Lower lobe of right lung (tissue), 2 donors: ENCODE measurements around the gene MTG1. TPM values are rescaled to one million over a fixed set of nuclear protein-coding genes. Genes with fewer than 3 reads are reported as not detected.

Experiments
- ATAC-seq, 2 donors: fragments of 200-7000 bp; cut with Tn5 transposase; one replicate each; pipeline ENCODE4 v1.9.1; 2020 to 2022; ENCODE audit warnings: mild to moderate bottlenecking in 2 of 2, moderate library complexity in 2 of 2
- DNase-seq: peaks from one replicate; pipeline ENCODE4 v3.0.0-alpha.2; 2020
- H3K27ac ChIP-seq: fragments of 200-600 bp; one replicate; pipeline ENCODE4 v1.8.0; 2022
- H3K27me3 ChIP-seq: fragments of 200-600 bp; one replicate; pipeline ENCODE4 v1.8.0; 2022; ENCODE audit warnings: low read depth
- H3K36me3 ChIP-seq: fragments of 200-600 bp; one replicate; pipeline ENCODE4 v1.8.0; 2022; ENCODE audit warnings: mild to moderate bottlenecking
- H3K4me1 ChIP-seq: fragments of 200-600 bp; one replicate; pipeline ENCODE4 v1.8.0; 2022
- H3K4me3 ChIP-seq: fragments of 200-600 bp; one replicate; pipeline ENCODE4 v1.8.0; 2022; ENCODE audit warnings: mild to moderate bottlenecking
- H3K9me3 ChIP-seq: fragments of 200-600 bp; one replicate; pipeline ENCODE4 v1.8.0; 2022
- CTCF ChIP-seq: fragments of 200-600 bp; IDR thresholded peaks from one replicate; pipeline ENCODE4 v1.8.0; 2022; ENCODE audit warnings: antibody characterized with exemption, mild to moderate bottlenecking
- intact Hi-C: fragments of 100-400 bp; cut with DNase I; formaldehyde crosslinking; loops from one replicate; pipeline ENCODE4 v1.11.0; 2022
- total RNA-seq: library from RNA; stranded (reverse); fragmentation: NEBNext Ultra II Directional; extraction: Animal tissue kit (Norgen Biotek cat#: 25700); gene quantifications from one replicate; pipeline ENCODE4 v1.2.1, GENCODE V29; 2021
- donor health status: DM: no; HTN: yes; CAD: no; lungs with severe emphysema.

Gene MTG1
- total RNA-seq, 1 donor from 2014 or later: 41.7 TPM

GRCh38 chr10:133353988-133354605 lies 39.9 kb upstream of the MTG1 start:
- H3K4me3 ChIP-seq: no peak overlapping the region
- TF ChIP-seq CTCF: no peak
- no peaks in the 10 kb centered on the region for H3K9me3 ChIP-seq
- ATAC-seq: no peak
- peaks cover 11% of the 10 kb centered on the region for H3K27me3 ChIP-seq
- no peak overlapping the region for H3K27ac ChIP-seq
- intact Hi-C loops: no loop called here
- H3K4me1 ChIP-seq: peaks cover 18% of the 10 kb centered on the region
- no peaks in the 10 kb centered on the region for H3K36me3 ChIP-seq
- no peak for DNase-seq

- H3K4me3 ChIP-seq: no peak overlapping the region
- no peak overlapping the region for H3K27ac ChIP-seq
- no peaks in the 10 kb centered on the region for H3K9me3 ChIP-seq
- peaks cover 18% of the 10 kb centered on the region for H3K4me1 ChIP-seq
- DNase-seq (no peak), ATAC-seq (no peak)
- TF ChIP-seq CTCF: no peak
- H3K27me3 ChIP-seq: peaks cover 8% of the 10 kb centered on the region
- intact Hi-C loops: no loop called here
- H3K36me3 ChIP-seq: no peaks in the 10 kb centered on the region
These were observed 39.2 kb upstream of the MTG1 start for GRCh38 chr10:133354672-133355240.

GRCh38 chr10:133355266-133355665 lies 38.7 kb upstream of the MTG1 start:
- peaks cover 18% of the 10 kb centered on the region for H3K4me1 ChIP-seq
- DNase-seq: peak; percentile 26
- no peaks in the 10 kb centered on the region for H3K9me3 ChIP-seq
- TF ChIP-seq CTCF: no peak
- H3K27ac ChIP-seq: no peak overlapping the region
- no peak overlapping the region for H3K4me3 ChIP-seq
- ATAC-seq: no peak
- intact Hi-C loops: no loop called here
- H3K27me3 ChIP-seq: peaks cover 3% of the 10 kb centered on the region
- H3K36me3 ChIP-seq: no peaks in the 10 kb centered on the region

- ATAC-seq: no peak
- H3K4me3 ChIP-seq: no peak overlapping the region
- H3K36me3 ChIP-seq: no peaks in the 10 kb centered on the region
- no peak for TF ChIP-seq CTCF
- no peak overlapping the region for H3K27ac ChIP-seq
- H3K9me3 ChIP-seq: no peaks in the 10 kb centered on the region
- no peak for DNase-seq
- no peaks in the 10 kb centered on the region for H3K27me3 ChIP-seq
- intact Hi-C loops: no loop called here
- H3K4me1 ChIP-seq: peaks cover 18% of the 10 kb centered on the region
These were observed 38.0 kb upstream of the MTG1 start for GRCh38 chr10:133355991-133356390.

- DNase-seq: peak; percentile 40
- Histone ChIP-seq H3K9me3 (no peaks in the 10 kb centered on the region), H3K4me1 (peaks cover 18% of the 10 kb centered on the region), H3K4me3 (peak overlapping the region; percentile 74), H3K27ac (peak overlapping the region; percentile 85), H3K36me3 (peaks cover 4% of the 10 kb centered on the region), H3K27me3 (no peaks in the 10 kb centered on the region)
- intact Hi-C loops: no loop called here
- no peak for ATAC-seq
- TF ChIP-seq CTCF: no peak
These were observed 37.2 kb upstream of the MTG1 start for GRCh38 chr10:133356549-133357284.
